GM12878 (cell line): ENCODE measurements around the gene POU1F1.

Source experiments
- BCL11A ChIP-seq: IDR thresholded peaks from 2 replicates; pipeline ENCODE4 v1.6.1; 2011; ENCODE audit warnings: low read depth, low read length
- GABPA ChIP-seq: IDR thresholded peaks from 2 replicates; pipeline ENCODE4 v1.6.1; 2014; ENCODE audit warnings: antibody characterized with exemption, low read depth, mild to moderate bottlenecking, inconsistent platforms
- GATAD2B ChIP-seq: fragments of 450-650 bp; conservative IDR thresholded peaks from 2 replicates; pipeline ENCODE4 v1.6.1; 2017; ENCODE audit warnings: low read depth, mild to moderate bottlenecking, moderate library complexity
- MXI1 ChIP-seq: fragments of 150-350 bp; IDR thresholded peaks from 2 replicates; pipeline ENCODE4 v1.6.1; 2011; ENCODE audit warnings: low read depth, mild to moderate bottlenecking, inconsistent platforms, low read length, improper control_type of control experiment
- NFYB ChIP-seq: IDR thresholded peaks from 2 replicates; pipeline ENCODE4 v1.6.1; 2011; ENCODE audit warnings: low read depth, mild to moderate bottlenecking, low read length, improper control_type of control experiment, moderate library complexity; ENCODE audit not compliant: insufficient read depth
- POLR2A ChIP-seq: IDR thresholded peaks from 2 replicates; pipeline ENCODE4 v1.6.1; 2011; ENCODE audit warnings: low read depth, mild to moderate bottlenecking, low read length
- POLR2AphosphoS5 ChIP-seq: IDR thresholded peaks from 2 replicates; pipeline ENCODE4 v1.6.1; 2011; ENCODE audit warnings: mild to moderate bottlenecking, low read length, inconsistent platforms
- RAD21 ChIP-seq: IDR thresholded peaks from 2 replicates; pipeline ENCODE4 v1.6.1; 2011; ENCODE audit warnings: mild to moderate bottlenecking, low read depth, low read length, moderate library complexity; ENCODE audit not compliant: insufficient read depth
- TAF1 ChIP-seq: IDR thresholded peaks from 2 replicates; pipeline ENCODE4 v1.6.1; 2011; ENCODE audit warnings: mild to moderate bottlenecking, low read depth, low read length, borderline replicate concordance
- TF ChIP-seq, protein P1 (sequence below), 3 experiments: IDR thresholded peaks in 2 of 3; conservative IDR thresholded peaks in 1 of 3; 2 replicates each; pipeline ENCODE4 v1.5.1; 2011; ENCODE audit warnings: low read depth in 3 of 3, low read length in 3 of 3, mild to moderate bottlenecking in 3 of 3, control low read depth in 2 of 3, moderate library complexity in 2 of 3, inconsistent platforms in 1 of 3, mixed read lengths in 1 of 3; ENCODE audit not compliant: control insufficient read depth in 2 of 3, insufficient read depth in 1 of 3; ENCODE audit errors: extremely low read depth in 1 of 3
- TF ChIP-seq, protein P2 (sequence below): IDR thresholded peaks from 2 replicates; pipeline ENCODE4 v1.6.1; 2012; ENCODE audit warnings: mild to moderate bottlenecking, low read depth, low read length

DNA sequence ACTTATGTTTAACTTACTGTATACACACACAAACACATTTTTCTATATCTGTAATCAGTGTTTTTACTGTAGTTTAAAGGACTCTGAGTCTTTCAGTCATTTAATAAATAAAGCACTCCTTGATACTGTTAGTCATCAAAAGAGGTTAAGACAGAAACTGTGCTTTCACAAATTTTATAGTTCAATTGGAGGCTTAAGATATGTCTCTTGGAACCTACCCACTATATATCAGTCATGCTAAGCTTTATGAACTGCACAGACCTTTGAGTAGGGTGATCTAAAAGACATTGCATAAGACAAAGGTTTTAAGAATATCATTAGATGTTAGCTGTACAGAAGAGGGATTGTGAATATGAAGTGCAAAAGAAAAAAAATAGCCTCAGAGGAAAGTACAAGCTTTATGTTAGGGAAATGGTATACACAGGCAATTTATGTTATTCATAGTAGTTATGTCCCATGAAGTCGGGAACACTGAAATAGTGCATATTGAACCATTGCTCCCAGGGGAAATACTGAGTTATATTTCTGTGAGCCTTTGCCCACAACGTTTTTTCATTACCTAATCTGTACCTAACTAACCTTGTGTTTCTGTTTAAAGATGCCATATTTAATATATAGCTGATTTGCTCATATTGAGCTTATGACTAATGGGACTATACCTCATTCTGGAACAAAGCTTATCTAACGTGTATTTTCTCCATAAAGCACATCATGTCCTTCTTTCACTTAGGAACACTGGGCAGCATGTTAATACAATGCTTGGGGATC is 29.5 kb downstream of the POU1F1 start:
- TF ChIP-seq POLR2AphosphoS5, result no peak
- no peak for TF ChIP-seq NFYB
- TF ChIP-seq TAF1, result no peak
- TF ChIP-seq GATAD2B, result no peak
- TF ChIP-seq, protein P1, sequence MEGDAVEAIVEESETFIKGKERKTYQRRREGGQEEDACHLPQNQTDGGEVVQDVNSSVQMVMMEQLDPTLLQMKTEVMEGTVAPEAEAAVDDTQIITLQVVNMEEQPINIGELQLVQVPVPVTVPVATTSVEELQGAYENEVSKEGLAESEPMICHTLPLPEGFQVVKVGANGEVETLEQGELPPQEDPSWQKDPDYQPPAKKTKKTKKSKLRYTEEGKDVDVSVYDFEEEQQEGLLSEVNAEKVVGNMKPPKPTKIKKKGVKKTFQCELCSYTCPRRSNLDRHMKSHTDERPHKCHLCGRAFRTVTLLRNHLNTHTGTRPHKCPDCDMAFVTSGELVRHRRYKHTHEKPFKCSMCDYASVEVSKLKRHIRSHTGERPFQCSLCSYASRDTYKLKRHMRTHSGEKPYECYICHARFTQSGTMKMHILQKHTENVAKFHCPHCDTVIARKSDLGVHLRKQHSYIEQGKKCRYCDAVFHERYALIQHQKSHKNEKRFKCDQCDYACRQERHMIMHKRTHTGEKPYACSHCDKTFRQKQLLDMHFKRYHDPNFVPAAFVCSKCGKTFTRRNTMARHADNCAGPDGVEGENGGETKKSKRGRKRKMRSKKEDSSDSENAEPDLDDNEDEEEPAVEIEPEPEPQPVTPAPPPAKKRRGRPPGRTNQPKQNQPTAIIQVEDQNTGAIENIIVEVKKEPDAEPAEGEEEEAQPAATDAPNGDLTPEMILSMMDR (IDR thresholded peaks at IDR 0.05 in 2 of 3, conservative IDR thresholded peaks at IDR 0.05 in 1 of 3; ENCODE audit: control insufficient read depth in 2 of 3, extremely low read depth in 1 of 3, insufficient read depth in 1 of 3, low read depth in 3 of 3, low read length in 3 of 3), result no peak
- TF ChIP-seq BCL11A, result no peak
- TF ChIP-seq RAD21, result no peak
- TF ChIP-seq GABPA, result no peak
- TF ChIP-seq, protein P2, sequence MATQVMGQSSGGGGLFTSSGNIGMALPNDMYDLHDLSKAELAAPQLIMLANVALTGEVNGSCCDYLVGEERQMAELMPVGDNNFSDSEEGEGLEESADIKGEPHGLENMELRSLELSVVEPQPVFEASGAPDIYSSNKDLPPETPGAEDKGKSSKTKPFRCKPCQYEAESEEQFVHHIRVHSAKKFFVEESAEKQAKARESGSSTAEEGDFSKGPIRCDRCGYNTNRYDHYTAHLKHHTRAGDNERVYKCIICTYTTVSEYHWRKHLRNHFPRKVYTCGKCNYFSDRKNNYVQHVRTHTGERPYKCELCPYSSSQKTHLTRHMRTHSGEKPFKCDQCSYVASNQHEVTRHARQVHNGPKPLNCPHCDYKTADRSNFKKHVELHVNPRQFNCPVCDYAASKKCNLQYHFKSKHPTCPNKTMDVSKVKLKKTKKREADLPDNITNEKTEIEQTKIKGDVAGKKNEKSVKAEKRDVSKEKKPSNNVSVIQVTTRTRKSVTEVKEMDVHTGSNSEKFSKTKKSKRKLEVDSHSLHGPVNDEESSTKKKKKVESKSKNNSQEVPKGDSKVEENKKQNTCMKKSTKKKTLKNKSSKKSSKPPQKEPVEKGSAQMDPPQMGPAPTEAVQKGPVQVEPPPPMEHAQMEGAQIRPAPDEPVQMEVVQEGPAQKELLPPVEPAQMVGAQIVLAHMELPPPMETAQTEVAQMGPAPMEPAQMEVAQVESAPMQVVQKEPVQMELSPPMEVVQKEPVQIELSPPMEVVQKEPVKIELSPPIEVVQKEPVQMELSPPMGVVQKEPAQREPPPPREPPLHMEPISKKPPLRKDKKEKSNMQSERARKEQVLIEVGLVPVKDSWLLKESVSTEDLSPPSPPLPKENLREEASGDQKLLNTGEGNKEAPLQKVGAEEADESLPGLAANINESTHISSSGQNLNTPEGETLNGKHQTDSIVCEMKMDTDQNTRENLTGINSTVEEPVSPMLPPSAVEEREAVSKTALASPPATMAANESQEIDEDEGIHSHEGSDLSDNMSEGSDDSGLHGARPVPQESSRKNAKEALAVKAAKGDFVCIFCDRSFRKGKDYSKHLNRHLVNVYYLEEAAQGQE, result no peak
- TF ChIP-seq POLR2A, result no peak
- TF ChIP-seq MXI1, result no peak
